ENCODE measurements around the gene CEP128. TPM values are rescaled to one million over a fixed set of nuclear protein-coding genes. Genes with fewer than 3 reads are reported as not detected.

CEP128 gene
- total RNA-seq, 1 experiment from 2014 or later, result 16.4 TPM

DNA sequence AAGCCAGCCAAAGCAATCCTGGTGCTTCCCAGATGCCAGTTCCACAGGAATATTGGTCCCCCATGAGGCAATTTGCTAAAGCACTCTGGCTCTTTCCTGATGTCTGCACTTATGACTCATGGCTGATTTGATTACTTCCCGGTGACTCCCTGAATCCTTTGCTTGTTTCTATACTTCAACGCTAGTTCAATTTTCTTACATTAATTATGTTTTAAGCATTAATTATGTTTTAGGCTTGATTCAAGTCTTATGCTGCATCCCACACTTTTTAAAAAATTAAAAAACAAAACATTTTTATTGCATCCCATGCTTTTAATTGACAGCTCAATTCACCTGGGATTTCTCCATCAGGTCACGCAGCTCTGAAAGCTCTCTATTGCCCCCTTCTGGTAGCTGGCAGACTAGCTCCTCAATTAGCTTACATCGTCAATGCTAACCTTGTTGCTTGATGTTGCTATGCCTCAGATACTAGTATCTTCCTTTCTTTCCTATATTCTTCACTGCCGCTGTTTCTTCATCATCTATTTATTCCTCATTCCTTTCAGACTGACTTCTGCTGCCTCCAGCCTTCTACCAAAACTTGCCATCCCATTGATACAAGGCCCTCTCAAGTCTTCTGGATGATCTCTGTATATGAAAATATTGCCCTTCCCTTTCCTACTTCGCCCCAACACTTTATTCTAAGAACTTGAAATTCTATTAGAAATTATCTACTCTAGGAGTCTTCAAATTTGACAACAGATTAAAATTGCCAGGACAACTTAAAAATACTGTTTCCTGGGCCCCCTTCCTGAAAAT is 45.9 kb upstream of the CEP128 start:
- Histone ChIP-seq H3K27ac (ENCODE audit: low read depth, low read length) (no peak overlapping the region), H3K27me3 (ENCODE audit: insufficient read depth, low read length) (0 out of 2 replicates have a peak, but pooled peaks cover 17% of the 10 kb centered on the region), H2AFZ (ENCODE audit: low read depth, low read length, poor library complexity, severe bottlenecking) (peak overlapping the region; percentile 91), H3K9ac (ENCODE audit: low read length) (no peak overlapping the region), H3K79me2 (ENCODE audit: insufficient read depth, low read length) (no peaks in the 10 kb centered on the region), H3K9me2 (ENCODE audit: insufficient read depth) (no peaks in the 10 kb centered on the region), H3K4me2 (ENCODE audit: low read length) (peak overlapping the region; percentile 61), H3K9me3 (ENCODE audit: control insufficient read depth in 1 of 2, insufficient read depth in 1 of 2, low read depth in 1 of 2, low read length in 2 of 2) (no peaks in the 10 kb centered on the region), H4K20me1 (ENCODE audit: insufficient read depth) (no peaks in the 10 kb centered on the region), H3K4me1 (ENCODE audit: control insufficient read depth in 1 of 2, insufficient read depth in 2 of 2, low read length in 2 of 2) (peaks cover 0 to 10% of the 10 kb centered on the region in 2 experiments; a peak in 2 of 4 replicates), H3K4me3 (replicated peaks in 1 of 2; ENCODE audit: low read depth in 1 of 2, low read length in 2 of 2) (no peak overlapping the region), H3K36me3 (ENCODE audit: control insufficient read depth in 1 of 2, insufficient read depth in 2 of 2, low read length in 2 of 2) (no peaks in the 10 kb centered on the region)
- CTCF ChIA-PET, result interaction anchor here (0.6 to 4.1 kb wide), 18 partner anchors 9 to 477 kb away, joined by 3 to 39 read pairs (median 3); partner anchors contain the start of genes CEP128 and TSHR
- DNase-seq (ENCODE audit: low read depth, low spot score), result peak; percentile 76
- peak; percentile 96 for ATAC-seq
- RAD21 ChIA-PET (ENCODE audit: low non-redundant PET in 1 of 2, low total read pairs in 2 of 2, uncharacterized antibody in 2 of 2, unreplicated experiment in 2 of 2), result interaction anchor here in 1 of 2 experiments (0.6 kb wide), 1 partner anchor 298 kb away, joined by 3 read pairs; no protein-coding TSS in a partner anchor
- POLR2A ChIA-PET, result no interaction called here
- BruUV-seq (replicated peaks), result no TSS peak
- intact Hi-C loops (cut with micrococcal nuclease), result loop anchor here (1.0 to 2.0 kb wide), 3 partner anchors 33 to 774 kb away; no protein-coding TSS in a partner anchor
- no peak for TF ChIP-seq TCF7L2 (IDR thresholded peaks at IDR 0.05; ENCODE audit: borderline replicate concordance, extremely low read depth, insufficient read depth, insufficient read length)
- no peak for TF ChIP-seq POLR2A (IDR thresholded peaks at IDR 0.05; ENCODE audit: borderline replicate concordance, extremely low read depth, insufficient read depth, insufficient read length)
- no peak for TF ChIP-seq SIN3A (IDR thresholded peaks at IDR 0.05; ENCODE audit: low read depth)
- TF ChIP-seq ELF1 (IDR thresholded peaks at IDR 0.05; ENCODE audit: borderline replicate concordance, low read depth), result no peak
- TF ChIP-seq MAX (IDR thresholded peaks at IDR 0.05), result no peak
- no peak for TF ChIP-seq ZFX (IDR thresholded peaks at IDR 0.05)
- TF ChIP-seq CBX3 (IDR thresholded peaks at IDR 0.05; ENCODE audit: low read depth), result no peak
- TF ChIP-seq ATF3 (IDR thresholded peaks at IDR 0.05), result no peak
- TF ChIP-seq, protein P1, sequence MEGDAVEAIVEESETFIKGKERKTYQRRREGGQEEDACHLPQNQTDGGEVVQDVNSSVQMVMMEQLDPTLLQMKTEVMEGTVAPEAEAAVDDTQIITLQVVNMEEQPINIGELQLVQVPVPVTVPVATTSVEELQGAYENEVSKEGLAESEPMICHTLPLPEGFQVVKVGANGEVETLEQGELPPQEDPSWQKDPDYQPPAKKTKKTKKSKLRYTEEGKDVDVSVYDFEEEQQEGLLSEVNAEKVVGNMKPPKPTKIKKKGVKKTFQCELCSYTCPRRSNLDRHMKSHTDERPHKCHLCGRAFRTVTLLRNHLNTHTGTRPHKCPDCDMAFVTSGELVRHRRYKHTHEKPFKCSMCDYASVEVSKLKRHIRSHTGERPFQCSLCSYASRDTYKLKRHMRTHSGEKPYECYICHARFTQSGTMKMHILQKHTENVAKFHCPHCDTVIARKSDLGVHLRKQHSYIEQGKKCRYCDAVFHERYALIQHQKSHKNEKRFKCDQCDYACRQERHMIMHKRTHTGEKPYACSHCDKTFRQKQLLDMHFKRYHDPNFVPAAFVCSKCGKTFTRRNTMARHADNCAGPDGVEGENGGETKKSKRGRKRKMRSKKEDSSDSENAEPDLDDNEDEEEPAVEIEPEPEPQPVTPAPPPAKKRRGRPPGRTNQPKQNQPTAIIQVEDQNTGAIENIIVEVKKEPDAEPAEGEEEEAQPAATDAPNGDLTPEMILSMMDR (IDR thresholded peaks at IDR 0.05 in 2 of 3, conservative IDR thresholded peaks at IDR 0.05 in 1 of 3; ENCODE audit: borderline replicate concordance in 1 of 3, insufficient read depth in 1 of 3, low read depth in 2 of 3, low read length in 2 of 3), result peak; percentile 70 to 94 (median 89); a peak in 5 of 6 replicates
- TF ChIP-seq, protein P2, sequence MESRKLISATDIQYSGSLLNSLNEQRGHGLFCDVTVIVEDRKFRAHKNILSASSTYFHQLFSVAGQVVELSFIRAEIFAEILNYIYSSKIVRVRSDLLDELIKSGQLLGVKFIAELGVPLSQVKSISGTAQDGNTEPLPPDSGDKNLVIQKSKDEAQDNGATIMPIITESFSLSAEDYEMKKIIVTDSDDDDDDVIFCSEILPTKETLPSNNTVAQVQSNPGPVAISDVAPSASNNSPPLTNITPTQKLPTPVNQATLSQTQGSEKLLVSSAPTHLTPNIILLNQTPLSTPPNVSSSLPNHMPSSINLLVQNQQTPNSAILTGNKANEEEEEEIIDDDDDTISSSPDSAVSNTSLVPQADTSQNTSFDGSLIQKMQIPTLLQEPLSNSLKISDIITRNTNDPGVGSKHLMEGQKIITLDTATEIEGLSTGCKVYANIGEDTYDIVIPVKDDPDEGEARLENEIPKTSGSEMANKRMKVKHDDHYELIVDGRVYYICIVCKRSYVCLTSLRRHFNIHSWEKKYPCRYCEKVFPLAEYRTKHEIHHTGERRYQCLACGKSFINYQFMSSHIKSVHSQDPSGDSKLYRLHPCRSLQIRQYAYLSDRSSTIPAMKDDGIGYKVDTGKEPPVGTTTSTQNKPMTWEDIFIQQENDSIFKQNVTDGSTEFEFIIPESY (IDR thresholded peaks at IDR 0.05; ENCODE audit: extremely low read depth, insufficient replicate concordance, low read length), result no peak
- peak; percentile 12; the same call in 1 of the 2 replicates for TF ChIP-seq CEBPB (IDR thresholded peaks at IDR 0.05; ENCODE audit: low read depth)
- TF ChIP-seq EGR1 (IDR thresholded peaks at IDR 0.05; ENCODE audit: low read depth), result no peak
- TF ChIP-seq JUND (IDR thresholded peaks at IDR 0.05), result peak; percentile 46
- peak; percentile 50; the same call in 1 of the 2 replicates for TF ChIP-seq FOSL1 (IDR thresholded peaks at IDR 0.05; ENCODE audit: low read depth)
- no peak for TF ChIP-seq REST (IDR thresholded peaks at IDR 0.05; ENCODE audit: low read depth)
- TF ChIP-seq POLR2AphosphoS5 (IDR thresholded peaks at IDR 0.05; ENCODE audit: low read depth, low read length), result no peak
- TF ChIP-seq ZNF274 (IDR thresholded peaks at IDR 0.05; ENCODE audit: low read depth, low read length), result no peak
- TF ChIP-seq SRF (IDR thresholded peaks at IDR 0.05; ENCODE audit: low read depth), result no peak
- TF ChIP-seq EZH2phosphoT487 (IDR thresholded peaks at IDR 0.05; ENCODE audit: borderline replicate concordance), result no peak

All from HCT116 (cell line).